ENCODE measurements around the gene AKAP1. TPM values are rescaled to one million over a fixed set of nuclear protein-coding genes. Genes with fewer than 3 reads are reported as not detected.

The AKAP1 gene
- total and polyA plus RNA-seq, 2 donors (not counting 1 experiment from before 2014, with no cell fraction given), result 4.8 to 9.1 TPM

- H3K9ac ChIP-seq (ENCODE audit: insufficient read depth, low read length), result no peak overlapping the region
- no peaks in the 10 kb centered on the region for H3K4me1 ChIP-seq (ENCODE audit: control insufficient read depth, extremely low read depth, insufficient read depth, low read length)
- no peaks in the 10 kb centered on the region for H4K20me1 ChIP-seq (ENCODE audit: control insufficient read depth, extremely low read depth, insufficient read depth, low read length)
- H3K79me2 ChIP-seq (ENCODE audit: control insufficient read depth, insufficient read depth, low read length), result no peaks in the 10 kb centered on the region
- H3K4me3 ChIP-seq (replicated peaks in 1 of 4; ENCODE audit: control extremely low read depth in 1 of 4, insufficient read depth in 1 of 4, low read depth in 3 of 4, low read length in 4 of 4), result no peak overlapping the region
- DNase-seq (ENCODE audit: low read depth in 2 of 2), result no peak
- H3K9me3 ChIP-seq (ENCODE audit: control insufficient read depth, insufficient read depth, low read depth, low read length), result no peaks in the 10 kb centered on the region
- no peaks in the 10 kb centered on the region for H3K27me3 ChIP-seq (ENCODE audit: control insufficient read depth, insufficient read depth, low read length)
- H3K4me2 ChIP-seq (ENCODE audit: extremely low read depth, insufficient read depth, low read length), result no peak overlapping the region
- no peak overlapping the region for H2AFZ ChIP-seq (ENCODE audit: low read length)
- H3K27ac ChIP-seq (ENCODE audit: insufficient read depth, low read length), result no peak overlapping the region
- TF ChIP-seq, protein P1, sequence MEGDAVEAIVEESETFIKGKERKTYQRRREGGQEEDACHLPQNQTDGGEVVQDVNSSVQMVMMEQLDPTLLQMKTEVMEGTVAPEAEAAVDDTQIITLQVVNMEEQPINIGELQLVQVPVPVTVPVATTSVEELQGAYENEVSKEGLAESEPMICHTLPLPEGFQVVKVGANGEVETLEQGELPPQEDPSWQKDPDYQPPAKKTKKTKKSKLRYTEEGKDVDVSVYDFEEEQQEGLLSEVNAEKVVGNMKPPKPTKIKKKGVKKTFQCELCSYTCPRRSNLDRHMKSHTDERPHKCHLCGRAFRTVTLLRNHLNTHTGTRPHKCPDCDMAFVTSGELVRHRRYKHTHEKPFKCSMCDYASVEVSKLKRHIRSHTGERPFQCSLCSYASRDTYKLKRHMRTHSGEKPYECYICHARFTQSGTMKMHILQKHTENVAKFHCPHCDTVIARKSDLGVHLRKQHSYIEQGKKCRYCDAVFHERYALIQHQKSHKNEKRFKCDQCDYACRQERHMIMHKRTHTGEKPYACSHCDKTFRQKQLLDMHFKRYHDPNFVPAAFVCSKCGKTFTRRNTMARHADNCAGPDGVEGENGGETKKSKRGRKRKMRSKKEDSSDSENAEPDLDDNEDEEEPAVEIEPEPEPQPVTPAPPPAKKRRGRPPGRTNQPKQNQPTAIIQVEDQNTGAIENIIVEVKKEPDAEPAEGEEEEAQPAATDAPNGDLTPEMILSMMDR (conservative IDR thresholded peaks at IDR 0.05 in 1 of 2, IDR thresholded peaks at IDR 0.05 in 1 of 2; ENCODE audit: low read depth in 1 of 2, low read length in 2 of 2), result no peak
- no peak for TF ChIP-seq EZH2 (IDR thresholded peaks at IDR 0.05; ENCODE audit: low read length, missing control alignments)
- no peaks in the 10 kb centered on the region for H3K36me3 ChIP-seq (ENCODE audit: control insufficient read depth, insufficient read depth, low read length)
Measured at GRCh38 chr17:57117798-57118197, 32.8 kb downstream of the AKAP1 start.

DNA sequence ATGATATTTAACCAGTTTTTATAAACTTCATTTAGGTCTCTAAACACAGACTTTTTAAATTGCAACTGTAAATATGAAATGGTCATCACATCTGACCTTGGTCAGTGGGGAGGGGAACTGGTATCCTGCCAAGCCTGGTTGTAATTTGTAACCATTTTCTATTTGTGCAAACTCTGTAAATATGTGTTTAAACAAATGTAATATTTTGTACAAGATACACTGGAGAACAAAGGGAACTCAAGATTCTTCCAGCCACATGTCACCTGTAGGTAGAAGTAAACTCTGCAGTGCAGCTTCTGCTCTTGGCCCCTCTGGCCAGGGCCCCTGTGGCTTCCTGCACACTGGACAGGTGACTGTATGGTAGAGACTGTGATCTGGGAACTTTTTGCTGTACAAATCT is 35.8 kb downstream of the AKAP1 start:
- Histone ChIP-seq H2AFZ (ENCODE audit: low read length) (no peak overlapping the region), H3K36me3 (ENCODE audit: control insufficient read depth, insufficient read depth, low read length) (no peaks in the 10 kb centered on the region), H3K4me1 (ENCODE audit: control insufficient read depth, extremely low read depth, insufficient read depth, low read length) (no peaks in the 10 kb centered on the region), H3K27ac (ENCODE audit: insufficient read depth, low read length) (no peak overlapping the region), H3K4me3 (replicated peaks in 1 of 4; ENCODE audit: control extremely low read depth in 1 of 4, insufficient read depth in 1 of 4, low read depth in 3 of 4, low read length in 4 of 4) (no peak overlapping the region), H3K4me2 (ENCODE audit: extremely low read depth, insufficient read depth, low read length) (no peak overlapping the region), H3K27me3 (ENCODE audit: control insufficient read depth, insufficient read depth, low read length) (no peaks in the 10 kb centered on the region), H3K79me2 (ENCODE audit: control insufficient read depth, insufficient read depth, low read length) (no peaks in the 10 kb centered on the region), H4K20me1 (ENCODE audit: control insufficient read depth, extremely low read depth, insufficient read depth, low read length) (no peaks in the 10 kb centered on the region), H3K9me3 (ENCODE audit: control insufficient read depth, insufficient read depth, low read depth, low read length) (no peaks in the 10 kb centered on the region), H3K9ac (ENCODE audit: insufficient read depth, low read length) (no peak overlapping the region)
- DNase-seq (ENCODE audit: low read depth in 2 of 2), result no peak
- TF ChIP-seq, protein P1 (conservative IDR thresholded peaks at IDR 0.05 in 1 of 2, IDR thresholded peaks at IDR 0.05 in 1 of 2; ENCODE audit: low read depth in 1 of 2, low read length in 2 of 2), result no peak
- no peak for TF ChIP-seq EZH2 (IDR thresholded peaks at IDR 0.05; ENCODE audit: low read length, missing control alignments)

- no peaks in the 10 kb centered on the region for H3K79me2 ChIP-seq (ENCODE audit: control insufficient read depth, insufficient read depth, low read length)
- no peaks in the 10 kb centered on the region for H4K20me1 ChIP-seq (ENCODE audit: control insufficient read depth, extremely low read depth, insufficient read depth, low read length)
- peak; percentile 39 to 51 for DNase-seq (ENCODE audit: low read depth in 2 of 2)
- H2AFZ ChIP-seq (ENCODE audit: low read length), result no peak overlapping the region
- H3K4me2 ChIP-seq (ENCODE audit: extremely low read depth, insufficient read depth, low read length), result no peak overlapping the region
- TF ChIP-seq, protein P1 (conservative IDR thresholded peaks at IDR 0.05 in 1 of 2, IDR thresholded peaks at IDR 0.05 in 1 of 2; ENCODE audit: low read depth in 1 of 2, low read length in 2 of 2), result peak; percentile 59 to 78
- no peak for TF ChIP-seq EZH2 (IDR thresholded peaks at IDR 0.05; ENCODE audit: low read length, missing control alignments)
- H3K4me1 ChIP-seq (ENCODE audit: control insufficient read depth, extremely low read depth, insufficient read depth, low read length), result no peaks in the 10 kb centered on the region
- H3K9ac ChIP-seq (ENCODE audit: insufficient read depth, low read length), result no peak overlapping the region
- H3K27ac ChIP-seq (ENCODE audit: insufficient read depth, low read length), result no peak overlapping the region
- no peaks in the 10 kb centered on the region for H3K27me3 ChIP-seq (ENCODE audit: control insufficient read depth, insufficient read depth, low read length)
- no peak overlapping the region for H3K4me3 ChIP-seq (replicated peaks in 1 of 4; ENCODE audit: control extremely low read depth in 1 of 4, insufficient read depth in 1 of 4, low read depth in 3 of 4, low read length in 4 of 4)
- H3K9me3 ChIP-seq (ENCODE audit: control insufficient read depth, insufficient read depth, low read depth, low read length), result no peaks in the 10 kb centered on the region
- H3K36me3 ChIP-seq (ENCODE audit: control insufficient read depth, insufficient read depth, low read length), result no peaks in the 10 kb centered on the region
Measured at GRCh38 chr17:57121308-57122042, 36.4 kb downstream of the AKAP1 start.
